ENCODE results near the gene ITGB7. TPM values are rescaled to one million over a fixed set of nuclear protein-coding genes. Genes with fewer than 3 reads are reported as not detected.

The ITGB7 gene
- total and polyA plus RNA-seq, 10 of the 15 experiments (the other 5 are each of a cell fraction or from before 2014, with no cell fraction given) = 54.5 to 487 (median 252) TPM

DNA sequence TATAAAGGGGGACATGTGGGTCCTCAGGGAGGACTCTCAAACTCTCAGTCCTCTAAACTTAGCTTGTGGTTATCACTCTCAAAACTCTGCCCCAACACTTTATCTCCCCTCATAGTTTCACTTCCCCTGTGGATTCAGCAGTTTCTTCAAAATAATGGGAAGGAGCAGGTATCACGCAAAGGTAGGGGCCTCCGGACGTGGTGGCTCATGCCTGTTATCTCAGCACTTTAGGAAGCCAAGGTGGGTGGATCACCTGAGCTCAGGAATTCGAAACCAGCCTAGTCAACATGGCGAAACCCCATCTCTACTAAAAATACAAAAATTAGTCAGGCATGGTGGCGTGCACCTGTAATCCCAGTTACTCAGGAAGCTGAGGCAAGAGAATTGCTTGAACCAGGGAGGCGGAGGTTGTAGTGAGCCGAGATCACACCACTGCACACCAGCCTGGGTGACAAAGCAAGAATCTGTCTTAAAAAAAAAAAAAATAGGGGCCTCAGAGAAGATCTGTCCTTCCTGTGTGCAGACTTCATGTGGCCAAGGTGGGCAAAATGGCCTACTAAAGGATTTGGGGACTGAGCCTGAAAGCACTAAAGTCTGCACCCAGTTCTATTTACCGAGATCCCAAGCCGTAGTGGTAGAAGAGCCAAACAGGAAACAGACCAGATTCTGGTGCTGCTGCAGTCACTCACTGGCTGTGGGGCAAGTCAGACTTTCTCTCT lies 6.4 kb downstream of the ITGB7 start:
- Histone ChIP-seq H3K79me2 (ENCODE audit: control insufficient read depth, insufficient read depth, low read length) (peaks cover 60% of the 10 kb centered on the region), H3K4me3 (peak overlapping the region; percentile 90), H3K4me1 (ENCODE audit: control insufficient read depth, insufficient read depth, low read length) (peaks cover 47% of the 10 kb centered on the region), H3K27me3 (replicated peaks in 1 of 2; ENCODE audit: control insufficient read depth in 2 of 2, insufficient read depth in 2 of 2, low read length in 1 of 2) (no peaks in the 10 kb centered on the region), H3K4me2 (ENCODE audit: control insufficient read depth, insufficient read depth) (peak overlapping the region; percentile 84), H4K20me1 (ENCODE audit: control insufficient read depth, insufficient read depth) (no peaks in the 10 kb centered on the region), H3K36me3 (ENCODE audit: control insufficient read depth in 2 of 2, insufficient read depth in 2 of 2, low read length in 1 of 2) (peaks cover 21 to 33% of the 10 kb centered on the region in 2 experiments), H3K27ac (ENCODE audit: control insufficient read depth, insufficient read depth) (peak overlapping the region; percentile 69), H3K9me3 (replicated peaks; ENCODE audit: control insufficient read depth, insufficient read depth, low read length) (no peaks in the 10 kb centered on the region), H3K9ac (ENCODE audit: control insufficient read depth, insufficient read depth, low read length) (peak overlapping the region; percentile 42), H2AFZ (ENCODE audit: control insufficient read depth, low read depth, low read length) (no peak overlapping the region)
- no TSS peak for BruUV-seq (replicated peaks)
- ChIA-PET POLR2A (interaction anchor here (0.5 to 5.1 kb wide), 10 partner anchors 9 to 133 kb away, joined by 3 to 47 read pairs (median 6); partner anchors contain the start of genes CSAD, ITGB7, PFDN5 and ZNF740), RAD21 (ENCODE audit: unreplicated experiment) (interaction anchor here (0.7 to 2.8 kb wide), 11 partner anchors 10 to 67 kb away, joined by 3 to 26 read pairs (median 4); partner anchors contain the start of genes CSAD, ESPL1 and ZNF740), SMC1A (ENCODE audit: uncharacterized antibody, unreplicated experiment) (interaction anchor here (0.7 to 3.0 kb wide), 13 partner anchors 9 to 120 kb away, joined by 3 to 36 read pairs (median 5); partner anchors contain the start of genes AAAS, CSAD and ZNF740), CTCF (interaction anchor here (0.5 to 7.7 kb wide), 14 partner anchors 10 to 135 kb away, joined by 3 to 78 read pairs (median 4); partner anchors contain the start of genes AAAS, CSAD, ESPL1 and ITGB7)
- peak; percentile 79 for FAIRE-seq
- in situ Hi-C loops (cut with MboI) = no loop called here
- peak; percentile 79 for DNase-seq (ENCODE audit: low read depth, low spot score)
- WGBS (ENCODE audit: insufficient coverage, insufficient replicate concordance, low lambda C conversion rate, missing lambda C conversion rate) = 2% methylated on average over 10 of the region's 10 CpGs
- intact Hi-C loops (cut with micrococcal nuclease; ENCODE audit: unreplicated experiment) = loop anchor here (2.0 kb wide), 1 partner anchor 20 kb away; the partner anchor contains the start of genes CSAD and ZNF740
- ATAC-seq = peak; percentile 61
- peak; percentile 100 for TF ChIP-seq EED (IDR thresholded peaks at IDR 0.05; ENCODE audit: low read depth)
- TF ChIP-seq PML (IDR thresholded peaks at IDR 0.05; ENCODE audit: low read length) = peak; percentile 72; the same call in 1 of the 2 replicates
- TF ChIP-seq, protein P1, sequence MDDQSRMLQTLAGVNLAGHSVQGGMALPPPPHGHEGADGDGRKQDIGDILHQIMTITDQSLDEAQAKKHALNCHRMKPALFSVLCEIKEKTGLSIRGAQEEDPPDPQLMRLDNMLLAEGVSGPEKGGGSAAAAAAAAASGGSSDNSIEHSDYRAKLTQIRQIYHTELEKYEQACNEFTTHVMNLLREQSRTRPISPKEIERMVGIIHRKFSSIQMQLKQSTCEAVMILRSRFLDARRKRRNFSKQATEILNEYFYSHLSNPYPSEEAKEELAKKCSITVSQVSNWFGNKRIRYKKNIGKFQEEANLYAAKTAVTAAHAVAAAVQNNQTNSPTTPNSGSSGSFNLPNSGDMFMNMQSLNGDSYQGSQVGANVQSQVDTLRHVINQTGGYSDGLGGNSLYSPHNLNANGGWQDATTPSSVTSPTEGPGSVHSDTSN (IDR thresholded peaks at IDR 0.05; ENCODE audit: insufficient replicate concordance, low read depth, low read length) = no peak
- TF ChIP-seq ZNF217 (IDR thresholded peaks at IDR 0.05) = peak; percentile 90
- TF ChIP-seq WRNIP1 (IDR thresholded peaks at IDR 0.05; ENCODE audit: borderline replicate concordance, low read depth, low read length) = no peak
- no peak for TF ChIP-seq POLR2AphosphoS5 (IDR thresholded peaks at IDR 0.05; ENCODE audit: low read length)
- peak; percentile 90 for TF ChIP-seq MTA2 (IDR thresholded peaks at IDR 0.05; ENCODE audit: low read depth)
- TF ChIP-seq YY1 (IDR thresholded peaks at IDR 0.05; ENCODE audit: low read depth, low read length) = peak; percentile 49; the same call in 1 of the 2 replicates
- TF ChIP-seq RB1 (IDR thresholded peaks at IDR 0.05; ENCODE audit: borderline replicate concordance) = no peak
- TF ChIP-seq, protein P2, sequence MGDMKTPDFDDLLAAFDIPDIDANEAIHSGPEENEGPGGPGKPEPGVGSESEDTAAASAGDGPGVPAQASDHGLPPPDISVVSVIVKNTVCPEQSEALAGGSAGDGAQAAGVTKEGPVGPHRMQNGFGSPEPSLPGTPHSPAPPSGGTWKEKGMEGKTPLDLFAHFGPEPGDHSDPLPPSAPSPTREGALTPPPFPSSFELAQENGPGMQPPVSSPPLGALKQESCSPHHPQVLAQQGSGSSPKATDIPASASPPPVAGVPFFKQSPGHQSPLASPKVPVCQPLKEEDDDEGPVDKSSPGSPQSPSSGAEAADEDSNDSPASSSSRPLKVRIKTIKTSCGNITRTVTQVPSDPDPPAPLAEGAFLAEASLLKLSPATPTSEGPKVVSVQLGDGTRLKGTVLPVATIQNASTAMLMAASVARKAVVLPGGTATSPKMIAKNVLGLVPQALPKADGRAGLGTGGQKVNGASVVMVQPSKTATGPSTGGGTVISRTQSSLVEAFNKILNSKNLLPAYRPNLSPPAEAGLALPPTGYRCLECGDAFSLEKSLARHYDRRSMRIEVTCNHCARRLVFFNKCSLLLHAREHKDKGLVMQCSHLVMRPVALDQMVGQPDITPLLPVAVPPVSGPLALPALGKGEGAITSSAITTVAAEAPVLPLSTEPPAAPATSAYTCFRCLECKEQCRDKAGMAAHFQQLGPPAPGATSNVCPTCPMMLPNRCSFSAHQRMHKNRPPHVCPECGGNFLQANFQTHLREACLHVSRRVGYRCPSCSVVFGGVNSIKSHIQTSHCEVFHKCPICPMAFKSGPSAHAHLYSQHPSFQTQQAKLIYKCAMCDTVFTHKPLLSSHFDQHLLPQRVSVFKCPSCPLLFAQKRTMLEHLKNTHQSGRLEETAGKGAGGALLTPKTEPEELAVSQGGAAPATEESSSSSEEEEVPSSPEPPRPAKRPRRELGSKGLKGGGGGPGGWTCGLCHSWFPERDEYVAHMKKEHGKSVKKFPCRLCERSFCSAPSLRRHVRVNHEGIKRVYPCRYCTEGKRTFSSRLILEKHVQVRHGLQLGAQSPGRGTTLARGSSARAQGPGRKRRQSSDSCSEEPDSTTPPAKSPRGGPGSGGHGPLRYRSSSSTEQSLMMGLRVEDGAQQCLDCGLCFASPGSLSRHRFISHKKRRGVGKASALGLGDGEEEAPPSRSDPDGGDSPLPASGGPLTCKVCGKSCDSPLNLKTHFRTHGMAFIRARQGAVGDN (IDR thresholded peaks at IDR 0.05) = peak; percentile 48; the same call in 1 of the 2 replicates
- no peak for TF ChIP-seq CBX5 (IDR thresholded peaks at IDR 0.05; ENCODE audit: low read depth)
- peak; percentile 99 for TF ChIP-seq DPF2 (IDR thresholded peaks at IDR 0.05)
- no peak for TF ChIP-seq BRCA1 (IDR thresholded peaks at IDR 0.05; ENCODE audit: low read depth, low read length)
- TF ChIP-seq FOS (IDR thresholded peaks at IDR 0.05; ENCODE audit: borderline replicate concordance, extremely low read depth, insufficient read length) = no peak
- TF ChIP-seq, protein P3, sequence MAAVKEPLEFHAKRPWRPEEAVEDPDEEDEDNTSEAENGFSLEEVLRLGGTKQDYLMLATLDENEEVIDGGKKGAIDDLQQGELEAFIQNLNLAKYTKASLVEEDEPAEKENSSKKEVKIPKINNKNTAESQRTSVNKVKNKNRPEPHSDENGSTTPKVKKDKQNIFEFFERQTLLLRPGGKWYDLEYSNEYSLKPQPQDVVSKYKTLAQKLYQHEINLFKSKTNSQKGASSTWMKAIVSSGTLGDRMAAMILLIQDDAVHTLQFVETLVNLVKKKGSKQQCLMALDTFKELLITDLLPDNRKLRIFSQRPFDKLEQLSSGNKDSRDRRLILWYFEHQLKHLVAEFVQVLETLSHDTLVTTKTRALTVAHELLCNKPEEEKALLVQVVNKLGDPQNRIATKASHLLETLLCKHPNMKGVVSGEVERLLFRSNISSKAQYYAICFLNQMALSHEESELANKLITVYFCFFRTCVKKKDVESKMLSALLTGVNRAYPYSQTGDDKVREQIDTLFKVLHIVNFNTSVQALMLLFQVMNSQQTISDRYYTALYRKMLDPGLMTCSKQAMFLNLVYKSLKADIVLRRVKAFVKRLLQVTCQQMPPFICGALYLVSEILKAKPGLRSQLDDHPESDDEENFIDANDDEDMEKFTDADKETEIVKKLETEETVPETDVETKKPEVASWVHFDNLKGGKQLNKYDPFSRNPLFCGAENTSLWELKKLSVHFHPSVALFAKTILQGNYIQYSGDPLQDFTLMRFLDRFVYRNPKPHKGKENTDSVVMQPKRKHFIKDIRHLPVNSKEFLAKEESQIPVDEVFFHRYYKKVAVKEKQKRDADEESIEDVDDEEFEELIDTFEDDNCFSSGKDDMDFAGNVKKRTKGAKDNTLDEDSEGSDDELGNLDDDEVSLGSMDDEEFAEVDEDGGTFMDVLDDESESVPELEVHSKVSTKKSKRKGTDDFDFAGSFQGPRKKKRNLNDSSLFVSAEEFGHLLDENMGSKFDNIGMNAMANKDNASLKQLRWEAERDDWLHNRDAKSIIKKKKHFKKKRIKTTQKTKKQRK (IDR thresholded peaks at IDR 0.05; ENCODE audit: low read depth, low read length) = no peak

All from GM12878 (cell line).